ENCODE results near the gene PHF14. TPM values are rescaled to one million over a fixed set of nuclear protein-coding genes. Genes with fewer than 3 reads are reported as not detected.

PHF14 gene
- total RNA-seq, 1 experiment from 2014 or later, result 182 TPM

GRCh38 chr7:11054033-11054432 is 80.4 kb downstream of the PHF14 start:
- no peak for DNase-seq
- H3K4me3 ChIP-seq (ENCODE audit: low read length), result no peak overlapping the region
- H3K27me3 ChIP-seq (ENCODE audit: low read length), result no peaks in the 10 kb centered on the region
- peaks cover 63% of the 10 kb centered on the region for H3K36me3 ChIP-seq (ENCODE audit: insufficient read depth, low read length)
- H3K9ac ChIP-seq (ENCODE audit: low read length), result no peak overlapping the region
- no peak overlapping the region for H3K27ac ChIP-seq (ENCODE audit: low read length)
- peaks cover 9% of the 10 kb centered on the region; the same call in 1 of the 2 replicates for H3K4me1 ChIP-seq (ENCODE audit: low read length)
- no peak overlapping the region for H2AFZ ChIP-seq (ENCODE audit: low read length)
- no peaks in the 10 kb centered on the region for H3K9me3 ChIP-seq (ENCODE audit: low read length)
- H3K4me2 ChIP-seq (ENCODE audit: low read depth, low read length, poor library complexity, severe bottlenecking), result no peak overlapping the region
- no peaks in the 10 kb centered on the region for H4K20me1 ChIP-seq (ENCODE audit: insufficient read depth, low read depth, low read length)
- no peaks in the 10 kb centered on the region for H3K9me2 ChIP-seq (replicated peaks; ENCODE audit: insufficient read depth, low read length)
- peaks cover 69% of the 10 kb centered on the region for H3K79me2 ChIP-seq (ENCODE audit: low read length)

GRCh38 chr7:11060893-11061292 is 87.2 kb downstream of the PHF14 start:
- H3K4me2 ChIP-seq (ENCODE audit: low read depth, low read length, poor library complexity, severe bottlenecking), result no peak overlapping the region
- peaks cover 66% of the 10 kb centered on the region for H3K36me3 ChIP-seq (ENCODE audit: insufficient read depth, low read length)
- peaks cover 9% of the 10 kb centered on the region; the same call in 1 of the 2 replicates for H3K4me1 ChIP-seq (ENCODE audit: low read length)
- H3K4me3 ChIP-seq (ENCODE audit: low read length), result no peak overlapping the region
- H3K9ac ChIP-seq (ENCODE audit: low read length), result no peak overlapping the region
- H3K27me3 ChIP-seq (ENCODE audit: low read length), result no peaks in the 10 kb centered on the region
- no peak overlapping the region for H2AFZ ChIP-seq (ENCODE audit: low read length)
- no peaks in the 10 kb centered on the region for H3K9me3 ChIP-seq (ENCODE audit: low read length)
- DNase-seq, result no peak
- peaks cover 59% of the 10 kb centered on the region for H3K79me2 ChIP-seq (ENCODE audit: low read length)
- H4K20me1 ChIP-seq (ENCODE audit: insufficient read depth, low read depth, low read length), result no peaks in the 10 kb centered on the region
- H3K27ac ChIP-seq (ENCODE audit: low read length), result no peak overlapping the region
- H3K9me2 ChIP-seq (replicated peaks; ENCODE audit: insufficient read depth, low read length), result no peaks in the 10 kb centered on the region

GRCh38 chr7:11062110-11062509 is 88.4 kb downstream of the PHF14 start:
- H3K4me3 ChIP-seq (ENCODE audit: low read length), result no peak overlapping the region
- peaks cover 72% of the 10 kb centered on the region for H3K36me3 ChIP-seq (ENCODE audit: insufficient read depth, low read length)
- no peaks in the 10 kb centered on the region for H3K9me3 ChIP-seq (ENCODE audit: low read length)
- H3K9me2 ChIP-seq (replicated peaks; ENCODE audit: insufficient read depth, low read length), result no peaks in the 10 kb centered on the region
- no peaks in the 10 kb centered on the region for H3K27me3 ChIP-seq (ENCODE audit: low read length)
- no peak overlapping the region for H3K27ac ChIP-seq (ENCODE audit: low read length)
- no peak overlapping the region for H2AFZ ChIP-seq (ENCODE audit: low read length)
- peaks cover 63% of the 10 kb centered on the region for H3K79me2 ChIP-seq (ENCODE audit: low read length)
- no peaks in the 10 kb centered on the region for H4K20me1 ChIP-seq (ENCODE audit: insufficient read depth, low read depth, low read length)
- H3K4me2 ChIP-seq (ENCODE audit: low read depth, low read length, poor library complexity, severe bottlenecking), result no peak overlapping the region
- peaks cover 9% of the 10 kb centered on the region; the same call in 1 of the 2 replicates for H3K4me1 ChIP-seq (ENCODE audit: low read length)
- no peak for DNase-seq
- no peak overlapping the region for H3K9ac ChIP-seq (ENCODE audit: low read length)

GRCh38 chr7:11069591-11069990 is 95.9 kb downstream of the PHF14 start:
- Histone ChIP-seq H3K4me3 (ENCODE audit: low read length) (no peak overlapping the region), H4K20me1 (ENCODE audit: insufficient read depth, low read depth, low read length) (no peaks in the 10 kb centered on the region), H3K27ac (ENCODE audit: low read length) (no peak overlapping the region), H3K9ac (ENCODE audit: low read length) (no peak overlapping the region), H3K4me1 (ENCODE audit: low read length) (no peaks in the 10 kb centered on the region), H3K27me3 (ENCODE audit: low read length) (no peaks in the 10 kb centered on the region), H3K4me2 (ENCODE audit: low read depth, low read length, poor library complexity, severe bottlenecking) (no peak overlapping the region), H3K9me3 (ENCODE audit: low read length) (no peaks in the 10 kb centered on the region), H2AFZ (ENCODE audit: low read length) (no peak overlapping the region), H3K36me3 (ENCODE audit: insufficient read depth, low read length) (peaks cover 55% of the 10 kb centered on the region; the same call in 1 of the 2 replicates), H3K9me2 (replicated peaks; ENCODE audit: insufficient read depth, low read length) (no peaks in the 10 kb centered on the region), H3K79me2 (ENCODE audit: low read length) (peaks cover 33% of the 10 kb centered on the region)
- DNase-seq, result no peak

- Histone ChIP-seq H3K9ac (ENCODE audit: low read length) (no peak overlapping the region), H2AFZ (ENCODE audit: low read length) (no peak overlapping the region), H3K27ac (ENCODE audit: low read length) (no peak overlapping the region), H3K36me3 (ENCODE audit: insufficient read depth, low read length) (peaks cover 7% of the 10 kb centered on the region; the same call in 1 of the 2 replicates), H3K4me1 (ENCODE audit: low read length) (no peaks in the 10 kb centered on the region), H4K20me1 (ENCODE audit: insufficient read depth, low read depth, low read length) (no peaks in the 10 kb centered on the region), H3K79me2 (ENCODE audit: low read length) (peaks cover 7% of the 10 kb centered on the region), H3K9me2 (replicated peaks; ENCODE audit: insufficient read depth, low read length) (no peaks in the 10 kb centered on the region), H3K9me3 (ENCODE audit: low read length) (no peaks in the 10 kb centered on the region), H3K4me3 (ENCODE audit: low read length) (no peak overlapping the region), H3K4me2 (ENCODE audit: low read depth, low read length, poor library complexity, severe bottlenecking) (no peak overlapping the region), H3K27me3 (ENCODE audit: low read length) (no peaks in the 10 kb centered on the region)
- no peak for DNase-seq
Measured at GRCh38 chr7:11077816-11078215, 104.1 kb downstream of the PHF14 start.

- H3K27me3 ChIP-seq (ENCODE audit: low read length), result no peaks in the 10 kb centered on the region
- H3K9me3 ChIP-seq (ENCODE audit: low read length), result no peaks in the 10 kb centered on the region
- no peaks in the 10 kb centered on the region for H3K4me1 ChIP-seq (ENCODE audit: low read length)
- H2AFZ ChIP-seq (ENCODE audit: low read length), result no peak overlapping the region
- H3K27ac ChIP-seq (ENCODE audit: low read length), result no peak overlapping the region
- no peaks in the 10 kb centered on the region for H3K9me2 ChIP-seq (replicated peaks; ENCODE audit: insufficient read depth, low read length)
- H3K4me3 ChIP-seq (ENCODE audit: low read length), result no peak overlapping the region
- peaks cover 11% of the 10 kb centered on the region; the same call in 1 of the 2 replicates for H3K36me3 ChIP-seq (ENCODE audit: insufficient read depth, low read length)
- H4K20me1 ChIP-seq (ENCODE audit: insufficient read depth, low read depth, low read length), result no peaks in the 10 kb centered on the region
- no peak overlapping the region for H3K4me2 ChIP-seq (ENCODE audit: low read depth, low read length, poor library complexity, severe bottlenecking)
- no peak for DNase-seq
- no peak overlapping the region for H3K9ac ChIP-seq (ENCODE audit: low read length)
- H3K79me2 ChIP-seq (ENCODE audit: low read length), result peaks cover 7% of the 10 kb centered on the region
Measured at GRCh38 chr7:11078247-11078834, 104.7 kb downstream of the PHF14 start.

- H3K9me3 ChIP-seq (ENCODE audit: low read length), result no peaks in the 10 kb centered on the region
- H3K4me1 ChIP-seq (ENCODE audit: low read length), result no peaks in the 10 kb centered on the region
- DNase-seq, result no peak
Measured at GRCh38 chr7:11079907-11080306, 106.2 kb downstream of the PHF14 start.

GRCh38 chr7:11082121-11082520 is 108.4 kb downstream of the PHF14 start:
- no peaks in the 10 kb centered on the region for H3K27me3 ChIP-seq (ENCODE audit: low read length)
- no peaks in the 10 kb centered on the region for H4K20me1 ChIP-seq (ENCODE audit: insufficient read depth, low read depth, low read length)
- H3K4me1 ChIP-seq (ENCODE audit: low read length), result no peaks in the 10 kb centered on the region
- H3K79me2 ChIP-seq (ENCODE audit: low read length), result peaks cover 21% of the 10 kb centered on the region
- no peaks in the 10 kb centered on the region; the same call in 1 of the 2 replicates for H3K9me2 ChIP-seq (replicated peaks; ENCODE audit: insufficient read depth, low read length)
- peaks cover 18% of the 10 kb centered on the region; the same call in 1 of the 2 replicates for H3K36me3 ChIP-seq (ENCODE audit: insufficient read depth, low read length)
- H3K4me3 ChIP-seq (ENCODE audit: low read length), result no peak overlapping the region
- H3K4me2 ChIP-seq (ENCODE audit: low read depth, low read length, poor library complexity, severe bottlenecking), result no peak overlapping the region
- no peak for DNase-seq
- H3K9me3 ChIP-seq (ENCODE audit: low read length), result no peaks in the 10 kb centered on the region
- no peak overlapping the region for H3K9ac ChIP-seq (ENCODE audit: low read length)
- no peak overlapping the region for H2AFZ ChIP-seq (ENCODE audit: low read length)
- H3K27ac ChIP-seq (ENCODE audit: low read length), result no peak overlapping the region

More at GRCh38 chr7:11079907-11080306, 106.2 kb downstream of the PHF14 start:
- Histone ChIP-seq H3K79me2 (ENCODE audit: low read length) (peaks cover 7% of the 10 kb centered on the region), H2AFZ (ENCODE audit: low read length) (no peak overlapping the region), H3K27ac (ENCODE audit: low read length) (no peak overlapping the region), H4K20me1 (ENCODE audit: insufficient read depth, low read depth, low read length) (no peaks in the 10 kb centered on the region), H3K4me2 (ENCODE audit: low read depth, low read length, poor library complexity, severe bottlenecking) (no peak overlapping the region), H3K4me3 (ENCODE audit: low read length) (no peak overlapping the region), H3K36me3 (ENCODE audit: insufficient read depth, low read length) (peaks cover 11% of the 10 kb centered on the region; the same call in 1 of the 2 replicates), H3K27me3 (ENCODE audit: low read length) (no peaks in the 10 kb centered on the region), H3K9me2 (replicated peaks; ENCODE audit: insufficient read depth, low read length) (no peaks in the 10 kb centered on the region), H3K9ac (ENCODE audit: low read length) (no peak overlapping the region)

Data from Karpas-422 (cell line).